Gastrocnemius medialis (tissue), 4 donors: Measurements from ENCODE around the gene TRAF4. TPM values are rescaled to one million over a fixed set of nuclear protein-coding genes. Genes with fewer than 3 reads are reported as not detected.

ENCODE experiments used
- ATAC-seq, 2 donors: fragments of 150-250 bp; one replicate each; pipeline ENCODE4 v1.9.1; 2016
- DNase-seq, 2 donors: peaks; one replicate each; pipeline ENCODE4 v3.0.0-alpha.2; 2019
- H3K27ac ChIP-seq, 4 donors: fragments of 200-600 bp; sonication (generic); 1 replicate in 1 of 4; 2 replicates in 3 of 4; pipeline ENCODE4 v1.5.1; 2016 to 2018; ENCODE audit warnings: mild to moderate bottlenecking in 2 of 4, moderate library complexity in 1 of 4
- H3K27me3 ChIP-seq, 3 donors: fragments of 200-600 bp; sonication (generic) in 2 of 3; 1 replicate in 1 of 3; 2 replicates in 2 of 3; pipeline versions ENCODE4 v1.5.1 to v1.6.0; 2016 to 2019; ENCODE audit warnings: mild to moderate bottlenecking in 1 of 3, moderate library complexity in 1 of 3
- H3K36me3 ChIP-seq, 2 donors: fragments of 200-600 bp; sonication (generic) in 1 of 2; one replicate each; pipeline ENCODE4 v1.5.1; 2017 to 2018
- H3K4me1 ChIP-seq, 2 donors: fragments of 200-600 bp; sonication (generic) in 1 of 2; one replicate each; pipeline ENCODE4 v1.5.1; 2016 to 2017; ENCODE audit warnings: mild to moderate bottlenecking in 2 of 2
- H3K4me3 ChIP-seq, 4 donors: fragments of 200-600 bp; sonication (generic) in 3 of 4; 1 replicate in 1 of 4; 2 replicates in 3 of 4; pipeline ENCODE4 v1.5.1; 2016 to 2019; ENCODE audit warnings: mild to moderate bottlenecking in 2 of 4
- H3K9me3 ChIP-seq, 3 donors: fragments of 200-600 bp; sonication (generic) in 2 of 3; 1 replicate in 1 of 3; 2 replicates in 2 of 3; pipeline ENCODE4 v1.5.1; 2016 to 2019
- CTCF ChIP-seq, 5 experiments: fragments of 450-650 bp in 3 of 5; fragments of 200-600 bp in 2 of 5; sonication (generic) in 2 of 5; IDR thresholded peaks in 4 of 5; conservative IDR thresholded peaks in 1 of 5; 1 replicate in 4 of 5; 2 replicates in 1 of 5; pipeline ENCODE4 v1.5.1; 2016 to 2019; ENCODE audit warnings: antibody characterized with exemption in 5 of 5, mild to moderate bottlenecking in 3 of 5, moderate library complexity in 3 of 5
- POLR2A ChIP-seq, 2 donors: fragments of 450-650 bp; IDR thresholded peaks; one replicate each; pipeline ENCODE4 v1.6.1; 2017; ENCODE audit warnings: antibody characterized with exemption in 2 of 2, mild to moderate bottlenecking in 2 of 2, moderate library complexity in 2 of 2
- in situ Hi-C, 4 donors: fragments of 200-750 bp; cut with MboI; loops; one replicate each; pipeline versions ENCODE4 v1.15.0 to v1.8.0; 2017; ENCODE audit warnings: low sequenced_read_pairs in 4 of 4
- intact Hi-C: fragments of 100-400 bp; cut with DNase I; formaldehyde crosslinking; loops from one replicate; pipeline ENCODE4 v1.15.1; 2023; ENCODE audit warnings: low total_unique reads
- total RNA-seq, 4 donors: library from RNA; depleted of rRNA; stranded (reverse); fragments of >200 nt; gene quantifications; one replicate each; pipeline versions ENCODE4 v1.1.0 to v1.2.3, GENCODE V29; 2016

TRAF4 gene
- total RNA-seq, 4 donors from 2014 or later = 2.0 to 6.4 (median 3.8) TPM

GRCh38 chr17:28705074-28705659 lies 38.6 kb upstream of the TRAF4 start:
- intact Hi-C loops = no loop called here
- H3K9me3 ChIP-seq = no peaks in the 10 kb centered on the region

GRCh38 chr17:28705728-28706334 lies 38.0 kb upstream of the TRAF4 start:
- intact Hi-C loops (no loop called here), in situ Hi-C loops (no loop called here)
- Histone ChIP-seq H3K9me3 (no peaks in the 10 kb centered on the region), H3K36me3 (peaks cover 0 to 41% of the 10 kb centered on the region in 2 donors), H3K4me3 (no peak overlapping the region), H3K4me1 (no peaks in the 10 kb centered on the region), H3K27me3 (no peaks in the 10 kb centered on the region), H3K27ac (no peak overlapping the region)
- no peak for DNase-seq
- TF ChIP-seq CTCF (IDR thresholded peaks at IDR 0.05 in 4 of 5, conservative IDR thresholded peaks at IDR 0.05 in 1 of 5) = no peak
- TF ChIP-seq POLR2A (IDR thresholded peaks at IDR 0.05) = no peak
- no peak for ATAC-seq

More at GRCh38 chr17:28705074-28705659, 38.6 kb upstream of the TRAF4 start:
- no peak for ATAC-seq
- in situ Hi-C loops = no loop called here
- DNase-seq = no peak
- H3K36me3 ChIP-seq = peaks cover 0 to 47% of the 10 kb centered on the region in 2 donors
- TF ChIP-seq POLR2A (IDR thresholded peaks at IDR 0.05) (no peak), CTCF (IDR thresholded peaks at IDR 0.05 in 4 of 5, conservative IDR thresholded peaks at IDR 0.05 in 1 of 5) (no peak)
- H3K4me1 ChIP-seq = no peaks in the 10 kb centered on the region
- H3K27ac ChIP-seq = no peak overlapping the region
- no peaks in the 10 kb centered on the region for H3K27me3 ChIP-seq
- H3K4me3 ChIP-seq = no peak overlapping the region

DNA sequence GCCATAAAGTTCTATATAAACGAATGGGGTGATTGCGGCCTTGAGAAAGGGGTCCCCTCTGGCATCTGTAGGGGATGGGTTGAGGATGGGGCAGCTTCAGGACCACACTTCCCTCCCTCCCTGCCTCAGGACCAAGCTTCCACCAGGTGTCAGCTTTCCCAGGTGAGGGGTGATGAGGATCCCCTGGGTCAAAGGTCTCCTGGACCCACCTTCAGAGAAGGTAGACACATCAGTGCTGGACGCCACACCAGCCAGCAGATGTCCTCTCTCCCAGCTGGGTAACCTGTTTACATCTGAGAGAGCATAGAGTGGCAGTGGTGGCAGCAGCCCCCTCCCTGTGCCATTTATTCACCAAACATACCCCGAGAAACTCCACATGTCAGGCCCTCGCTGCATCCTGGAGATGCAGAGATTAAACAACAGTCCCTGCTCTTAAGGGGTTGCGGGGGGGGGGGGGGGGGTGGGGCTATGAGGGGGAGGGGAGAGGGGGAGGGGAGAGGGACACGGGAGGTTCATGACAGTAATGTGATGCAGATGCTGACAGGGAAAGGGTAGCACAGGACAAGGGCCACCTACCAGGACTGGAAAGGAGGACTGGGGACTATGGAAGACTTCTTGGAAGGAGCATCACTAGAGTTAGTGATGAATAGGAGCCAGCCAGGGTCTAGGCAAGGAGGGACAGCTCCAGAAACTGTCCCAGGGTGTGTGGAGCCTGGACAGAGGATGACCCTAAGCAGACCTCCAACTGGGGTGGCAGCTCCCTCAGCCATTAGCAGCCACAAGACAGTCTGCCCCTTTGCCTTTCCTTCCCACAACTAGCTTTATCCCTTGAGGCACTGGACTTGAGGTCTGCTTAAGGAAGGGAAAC lies 37.1 kb upstream of the TRAF4 start:
- Histone ChIP-seq H3K36me3 (peaks cover 0 to 32% of the 10 kb centered on the region in 2 donors), H3K9me3 (no peaks in the 10 kb centered on the region), H3K4me3 (no peak overlapping the region), H3K27ac (no peak overlapping the region), H3K4me1 (peaks cover 0 to 3% of the 10 kb centered on the region in 2 donors), H3K27me3 (no peaks in the 10 kb centered on the region)
- no peak for DNase-seq
- intact Hi-C loops = no loop called here
- TF ChIP-seq CTCF (IDR thresholded peaks at IDR 0.05 in 4 of 5, conservative IDR thresholded peaks at IDR 0.05 in 1 of 5) (no peak), POLR2A (IDR thresholded peaks at IDR 0.05) (no peak)
- in situ Hi-C loops = no loop called here
- no peak for ATAC-seq

- in situ Hi-C loops = no loop called here
- TF ChIP-seq POLR2A (IDR thresholded peaks at IDR 0.05) = no peak
- TF ChIP-seq CTCF (IDR thresholded peaks at IDR 0.05 in 4 of 5, conservative IDR thresholded peaks at IDR 0.05 in 1 of 5) = no peak
- intact Hi-C loops = no loop called here
- H3K36me3 ChIP-seq = peaks cover 0 to 26% of the 10 kb centered on the region in 2 donors
- no peak overlapping the region for H3K4me3 ChIP-seq
- DNase-seq (no peak), ATAC-seq (no peak)
- no peak overlapping the region for H3K27ac ChIP-seq
- H3K9me3 ChIP-seq = no peaks in the 10 kb centered on the region
- H3K4me1 ChIP-seq = peaks cover 2 to 6% of the 10 kb centered on the region in 2 donors
- H3K27me3 ChIP-seq = no peaks in the 10 kb centered on the region
Observed at GRCh38 chr17:28707339-28707720, 36.5 kb upstream of the TRAF4 start.
